ENCODE measurements around the gene VSIG2. TPM values are rescaled to one million over a fixed set of nuclear protein-coding genes. Genes with fewer than 3 reads are reported as not detected.

Gene VSIG2
- total and polyA plus RNA-seq, 12 donors: 0.55 to 2.3 (median 1.1) TPM

GRCh38 chr11:124724979-124725718 is 26.9 kb downstream of the VSIG2 start:
- peak overlapping the region in 1 of 10 donors; percentile 7 for H3K4me3 ChIP-seq
- peak overlapping the region in 7 of 10 donors; percentile 3 to 58 (median 40) for H3K27ac ChIP-seq
- TF ChIP-seq CTCF (IDR thresholded peaks at IDR 0.05): no peak
- H3K9me3 ChIP-seq: no peaks in the 10 kb centered on the region
- H3K4me1 ChIP-seq: peaks cover 0 to 34% (median 16%) of the 10 kb centered on the region in 9 donors
- peaks cover 0 to 53% (median 34%) of the 10 kb centered on the region in 7 donors for H3K27me3 ChIP-seq
- DNase-seq: peak in 1 of 2 donors; percentile 33
- WGBS, 2 donors: 23 to 30% methylated on average over 14 of the region's 14 CpGs
- ATAC-seq: peak; percentile 22 to 72 (median 51)
- H3K36me3 ChIP-seq: no peaks in the 10 kb centered on the region
- intact Hi-C loops (cut with DNase I): loop anchor here in 3 of 10 donors (2.0 to 5.0 kb wide), 3 partner anchors 43 to 48 kb away; no protein-coding TSS in a partner anchor

DNA sequence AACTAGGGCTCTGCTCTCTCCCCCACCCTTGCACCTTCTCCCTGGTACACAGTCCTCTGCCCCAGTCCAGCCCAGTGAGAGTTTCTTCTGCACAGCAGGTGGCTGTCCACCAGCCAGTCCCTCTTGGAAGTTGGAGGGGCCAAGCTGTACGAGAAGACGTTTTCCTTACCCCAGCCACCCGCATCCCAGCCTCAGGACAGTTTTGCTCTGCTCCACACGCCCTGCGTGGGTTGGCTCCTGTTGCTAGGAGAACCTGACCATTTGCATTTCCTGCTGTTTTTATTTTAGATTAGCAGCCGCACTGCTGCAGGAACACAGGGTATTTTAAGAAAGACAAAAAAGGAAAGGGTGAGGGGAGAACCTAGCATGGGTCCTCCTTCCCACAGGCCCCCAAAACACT is 29.9 kb downstream of the VSIG2 start:
- WGBS, 2 donors: 20 to 28% methylated on average over 6 of the region's 6 CpGs
- H3K27me3 ChIP-seq: peaks cover 0 to 67% (median 54%) of the 10 kb centered on the region in 7 donors
- intact Hi-C loops (cut with DNase I): loop anchor here in 2 of 10 donors (5.0 kb wide), 2 partner anchors 40 to 45 kb away; no protein-coding TSS in a partner anchor
- H3K4me3 ChIP-seq: no peak overlapping the region
- ATAC-seq: no peak
- peaks cover 5 to 51% (median 26%) of the 10 kb centered on the region in 9 donors for H3K4me1 ChIP-seq
- H3K9me3 ChIP-seq: no peaks in the 10 kb centered on the region
- no peak for DNase-seq
- no peak overlapping the region for H3K27ac ChIP-seq
- no peaks in the 10 kb centered on the region for H3K36me3 ChIP-seq
- TF ChIP-seq CTCF (IDR thresholded peaks at IDR 0.05): no peak

GRCh38 chr11:124719534-124719933 is 32.5 kb downstream of the VSIG2 start:
- ATAC-seq (no peak), DNase-seq (no peak)
- no peak for TF ChIP-seq CTCF (IDR thresholded peaks at IDR 0.05)
- 33 to 37% methylated on average over 2 of the region's 2 CpGs for WGBS, 2 donors
- H3K27ac ChIP-seq: no peak overlapping the region
- peaks cover 0 to 80% (median 53%) of the 10 kb centered on the region in 7 donors for H3K27me3 ChIP-seq
- H3K9me3 ChIP-seq: no peaks in the 10 kb centered on the region
- peaks cover 4 to 39% (median 15%) of the 10 kb centered on the region in 9 donors for H3K4me1 ChIP-seq
- no peaks in the 10 kb centered on the region for H3K36me3 ChIP-seq
- no peak overlapping the region for H3K4me3 ChIP-seq
- intact Hi-C loops (cut with DNase I): loop anchor here in 1 of 10 donors (5.0 kb wide), 1 partner anchor 43 kb away; the partner anchor contains the start of gene ESAM

- Histone ChIP-seq H3K4me1 (peaks cover 4 to 34% (median 15%) of the 10 kb centered on the region in 9 donors), H3K27me3 (peaks cover 0 to 81% (median 46%) of the 10 kb centered on the region in 7 donors), H3K36me3 (no peaks in the 10 kb centered on the region), H3K27ac (peak overlapping the region in 3 of 10 donors; percentile 50 to 56 (median 50)), H3K9me3 (no peaks in the 10 kb centered on the region), H3K4me3 (peak overlapping the region in 2 of 10 donors; percentile 49 to 54)
- 40 to 52% methylated on average over 14 of the region's 14 CpGs for WGBS, 2 donors
- ATAC-seq: peak in 1 of 8 donors; percentile 34
- intact Hi-C loops (cut with DNase I): loop anchor here in 1 of 10 donors (5.0 kb wide), 1 partner anchor 44 kb away; the partner anchor contains the start of gene ESAM
- DNase-seq: no peak
- TF ChIP-seq CTCF (IDR thresholded peaks at IDR 0.05): no peak
Measured at GRCh38 chr11:124718801-124719200, 33.3 kb downstream of the VSIG2 start.

All from heart right ventricle (tissue), 16 donors.